T-helper 1 cell treated with Interleukin-12 subunit alpha and Interleukin-12 subunit beta and Interleukin-4 antibody, amounts not matched to agents 30 ng/mL and 1 ng/mL, for 36 hours (primary cell): ENCODE data around the gene DUOX2. TPM values are rescaled to one million over a fixed set of nuclear protein-coding genes. Genes with fewer than 3 reads are reported as not detected.
"Not testable (repeated sequence)": the region's sequence is repeated elsewhere in the genome, so short reads cannot be mapped to it uniquely, and the experiment has no call there.

Source experiments
- intact Hi-C: fragments of 100-400 bp; cut with micrococcal nuclease; formaldehyde crosslinking; loops from one replicate; pipeline ENCODE4 v1.15.1; 2024
- total RNA-seq: library from RNA; stranded (reverse); gene quantifications from 2 replicates; pipeline ENCODE4 v1.2.3, GENCODE V29; 2022

DUOX2 gene
- total RNA-seq, 1 donor from 2014 or later = not detected

DNA sequence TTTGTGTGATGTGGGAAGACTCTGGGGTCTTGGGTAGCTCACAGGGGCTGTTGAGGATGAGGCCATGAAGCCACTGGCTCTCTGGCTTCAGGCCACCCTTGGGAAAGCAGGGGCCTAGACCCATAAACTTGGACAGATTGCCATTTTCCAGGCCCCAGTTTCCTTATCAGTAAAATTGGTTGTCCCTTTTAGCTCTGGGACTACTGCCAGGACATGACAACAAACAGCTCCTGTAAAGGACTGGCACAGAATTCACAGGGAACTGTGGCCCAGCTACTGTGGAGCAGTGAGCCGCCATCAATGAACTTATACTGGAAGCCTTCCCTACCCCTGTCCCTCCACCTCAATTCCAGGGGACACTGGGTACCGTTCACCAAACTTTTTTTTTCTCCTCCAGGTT, 36.6 kb downstream of the DUOX2 start:
- intact Hi-C loops = not testable (repeated sequence)

- intact Hi-C loops = not testable (repeated sequence)
Observed at GRCh38 chr15:45075440-45076320, 38.3 kb downstream of the DUOX2 start.

GRCh38 chr15:45073602-45074001, 40.4 kb downstream of the DUOX2 start:
- intact Hi-C loops = not testable (repeated sequence)

DNA sequence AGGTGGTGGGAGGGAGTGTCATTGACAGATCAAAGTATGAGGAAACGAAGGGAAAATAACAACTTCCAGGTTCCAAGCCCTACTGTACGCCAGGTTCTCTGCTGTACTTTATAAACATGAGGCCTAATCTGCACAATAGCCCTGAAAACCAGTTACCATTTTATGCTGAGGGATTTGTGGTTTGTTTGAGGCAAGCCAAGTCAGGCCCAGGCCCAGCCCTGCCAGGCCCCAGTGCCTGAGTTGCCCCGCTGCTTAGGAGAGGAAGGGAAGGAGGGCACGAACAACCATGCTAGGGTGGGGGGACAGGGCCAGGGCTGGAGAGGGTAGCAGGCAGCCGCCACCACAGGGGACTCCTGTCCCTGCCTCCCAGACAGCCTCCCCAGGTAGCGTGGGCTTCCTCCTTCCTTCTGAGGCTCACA, 44.0 kb downstream of the DUOX2 start:
- intact Hi-C loops = not testable (repeated sequence)

DNA sequence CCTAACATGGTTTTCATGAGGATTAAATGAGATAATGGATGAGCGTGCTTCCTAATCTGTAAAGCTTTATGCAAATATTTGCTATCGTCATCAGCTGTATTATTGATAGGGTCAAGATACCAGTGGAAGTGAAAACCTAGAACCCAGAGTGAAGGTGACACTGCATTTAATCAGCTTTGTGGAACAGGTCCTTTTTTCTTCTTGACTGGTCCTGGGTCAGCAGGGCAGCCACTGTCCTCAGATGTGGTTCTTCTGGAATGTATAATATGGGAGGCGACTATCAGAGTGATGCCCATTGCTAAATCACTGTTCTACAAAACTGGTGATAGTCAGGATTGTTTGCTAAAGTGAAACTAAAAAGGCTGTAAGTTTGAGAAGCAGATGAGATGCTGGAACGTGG, 49.6 kb downstream of the DUOX2 start:
- intact Hi-C loops = no loop called here

GRCh38 chr15:45062301-45062700, 51.7 kb downstream of the DUOX2 start:
- intact Hi-C loops = not testable (repeated sequence)

- intact Hi-C loops = not testable (repeated sequence)
Observed at GRCh38 chr15:45058690-45059675, 55.0 kb downstream of the DUOX2 start.

- intact Hi-C loops = not testable (repeated sequence)
Observed at GRCh38 chr15:45052676-45053075, 61.3 kb downstream of the DUOX2 start.

DNA sequence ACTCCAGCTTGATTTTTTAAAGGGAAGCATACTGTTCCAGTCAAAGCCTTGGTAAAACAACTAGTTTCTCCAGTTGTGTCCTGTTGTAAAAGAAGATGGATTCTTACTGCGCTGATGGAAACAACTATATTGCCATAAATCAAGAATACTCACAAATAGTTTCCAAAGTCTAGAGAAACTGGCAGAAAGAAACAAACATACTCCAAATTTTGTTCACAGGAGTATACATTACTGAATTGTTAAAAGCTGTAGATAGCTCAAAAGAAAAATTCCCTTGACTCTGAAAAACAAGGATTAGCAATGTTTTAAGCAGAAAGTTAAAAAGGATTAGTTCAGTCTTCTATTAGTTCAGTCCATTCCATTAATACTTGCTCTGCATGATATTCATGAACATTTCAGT, 63.4 kb downstream of the DUOX2 start:
- intact Hi-C loops = no loop called here

DNA sequence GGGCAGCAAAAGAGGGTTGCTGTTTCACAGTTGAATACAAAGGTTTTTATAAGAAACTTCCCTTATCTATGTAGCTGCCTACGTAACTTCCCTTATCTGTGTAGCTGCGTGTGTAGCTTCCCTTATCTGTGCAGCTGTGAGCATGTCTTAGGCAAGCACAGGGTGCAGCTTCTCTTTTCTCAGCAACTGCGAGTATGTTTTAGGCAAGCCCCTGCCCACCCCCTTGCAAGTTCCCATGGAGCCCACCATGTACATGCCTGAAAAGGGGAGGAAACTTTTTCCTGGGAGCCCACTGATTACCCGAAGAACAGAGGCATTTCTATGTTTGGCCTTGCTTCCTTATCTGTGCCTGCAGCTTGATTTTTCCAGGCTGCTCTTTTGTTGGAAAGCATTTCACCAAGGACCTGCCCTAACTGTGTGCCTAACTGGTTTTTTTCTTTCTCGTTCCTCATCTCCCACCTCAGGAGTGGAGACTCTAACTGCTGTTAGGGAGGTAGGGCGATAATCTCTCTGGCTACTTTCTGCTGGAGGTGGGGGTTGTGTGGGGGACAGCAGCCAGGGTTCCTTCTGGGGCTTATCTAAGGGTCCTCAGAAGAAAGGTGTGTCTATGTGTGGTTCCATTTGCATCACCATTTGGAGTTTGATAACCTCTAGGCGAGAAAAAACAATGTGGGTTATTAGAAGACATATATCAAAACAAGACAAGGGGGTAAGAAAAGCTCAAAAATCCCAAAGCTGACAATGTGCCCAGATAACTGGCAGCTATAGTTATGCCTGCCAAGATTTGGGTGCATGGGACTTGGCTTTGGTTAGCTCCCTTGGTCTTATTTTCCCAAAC, 65.0 kb downstream of the DUOX2 start:
- intact Hi-C loops = no loop called here

GRCh38 chr15:45048449-45048793, 65.6 kb downstream of the DUOX2 start:
- intact Hi-C loops = not testable (repeated sequence)

GRCh38 chr15:45044270-45044669, 69.7 kb downstream of the DUOX2 start:
- intact Hi-C loops = not testable (repeated sequence)

DNA sequence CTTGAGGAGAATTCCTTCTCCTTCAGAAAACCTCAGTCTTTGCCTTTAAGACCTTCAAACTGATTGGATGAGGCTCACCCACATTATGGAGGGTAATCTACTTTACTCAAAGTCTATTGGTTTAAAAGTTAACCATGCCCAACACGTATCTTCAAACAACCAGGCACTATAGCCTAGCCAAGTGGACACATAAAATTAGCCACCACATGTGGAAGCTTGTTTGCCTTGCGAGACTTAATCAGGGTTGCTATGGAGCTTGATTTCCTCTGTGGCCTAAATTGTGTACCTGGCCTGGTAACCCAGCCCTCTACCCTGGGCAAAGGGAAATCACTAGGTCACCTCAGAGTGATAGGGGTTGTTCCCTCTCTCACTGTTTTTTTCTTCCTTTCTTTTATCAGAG, 71.1 kb downstream of the DUOX2 start:
- intact Hi-C loops = not testable (repeated sequence)

Other genes with a start within 250 kb of the DUOX2 start
- gene TERB2, start 157.5 kb downstream of the DUOX2 start, total RNA-seq = not detected in 2 replicates
- 6.7 and 6.8 TPM in 2 replicates for gene SORD, start 91.0 kb downstream of the DUOX2 start, total RNA-seq
- not detected in 2 replicates for gene DUOXA2, start 154 bp upstream of the DUOX2 start, total RNA-seq
- gene DUOXA1, start 15.7 kb upstream of the DUOX2 start, total RNA-seq = 0.42 TPM in 1 of 2 replicates, not detected in the other
- gene DUOX1, start 15.8 kb upstream of the DUOX2 start, total RNA-seq = 0.02 and 0.07 TPM in 2 replicates
- 2.2 and 2.8 TPM in 2 replicates for gene SHF, start 73.8 kb upstream of the DUOX2 start, total RNA-seq
- not detected in 2 replicates for gene SLC28A2, start 138.1 kb upstream of the DUOX2 start, total RNA-seq